ENCODE results near the gene COL26A1. TPM values are rescaled to one million over a fixed set of nuclear protein-coding genes. Genes with fewer than 3 reads are reported as not detected.
"Not testable (repeated sequence)": the region's sequence is repeated elsewhere in the genome, so short reads cannot be mapped to it uniquely, and the experiment has no call there.

COL26A1 gene
- total and polyA plus RNA-seq, 2 experiments from 2014 or later, result 11.6 to 19.1 TPM

DNA sequence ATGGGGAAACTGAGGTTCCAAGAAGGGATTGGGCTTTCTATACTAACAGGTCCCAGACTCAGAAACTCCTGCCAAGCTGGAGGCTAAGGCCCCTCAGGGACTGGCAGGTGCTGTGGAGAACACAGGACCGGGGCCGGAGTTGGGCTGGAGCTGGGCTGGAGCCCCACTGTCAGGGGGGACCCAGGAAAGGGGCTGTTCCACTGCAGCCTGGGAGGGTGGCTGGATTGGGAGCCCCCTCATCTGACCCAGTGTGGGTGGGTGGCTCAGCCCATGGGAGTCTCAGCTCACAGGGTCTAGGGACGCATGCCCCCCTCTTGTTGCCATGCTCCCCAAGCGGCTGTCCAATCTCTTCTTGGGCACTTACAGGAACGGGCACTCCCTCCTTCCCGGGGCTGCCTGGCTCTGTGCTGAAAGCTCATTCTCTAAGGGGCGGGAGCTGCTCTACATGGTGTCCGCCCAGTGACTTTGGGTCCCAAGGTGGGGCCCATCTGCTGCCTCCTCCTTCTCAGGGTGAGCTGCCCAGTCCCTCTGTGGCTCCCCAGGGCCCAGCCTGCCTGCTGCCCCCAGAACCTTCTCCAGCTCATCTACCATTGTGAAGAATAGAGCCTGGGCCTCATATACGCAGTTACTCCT is 139.9 kb downstream of the COL26A1 start:
- Histone ChIP-seq H3K9me2 (replicated peaks; ENCODE audit: insufficient read depth) (no peaks in the 10 kb centered on the region), H3K9me3 (ENCODE audit: low read depth) (no peaks in the 10 kb centered on the region), H3K79me2 (no peaks in the 10 kb centered on the region), H3K27ac (no peak overlapping the region), H3K4me2 (no peak overlapping the region), H3K4me3 (no peak overlapping the region), H3K27me3 (no peaks in the 10 kb centered on the region), H3K36me3 (replicated peaks; ENCODE audit: insufficient read depth, low read depth) (no peaks in the 10 kb centered on the region), H2AFZ (no peak overlapping the region), H4K20me1 (ENCODE audit: insufficient read depth, poor library complexity, severe bottlenecking) (no peaks in the 10 kb centered on the region), H3K4me1 (ENCODE audit: insufficient read depth) (no peaks in the 10 kb centered on the region)
- TF ChIP-seq, protein P1, sequence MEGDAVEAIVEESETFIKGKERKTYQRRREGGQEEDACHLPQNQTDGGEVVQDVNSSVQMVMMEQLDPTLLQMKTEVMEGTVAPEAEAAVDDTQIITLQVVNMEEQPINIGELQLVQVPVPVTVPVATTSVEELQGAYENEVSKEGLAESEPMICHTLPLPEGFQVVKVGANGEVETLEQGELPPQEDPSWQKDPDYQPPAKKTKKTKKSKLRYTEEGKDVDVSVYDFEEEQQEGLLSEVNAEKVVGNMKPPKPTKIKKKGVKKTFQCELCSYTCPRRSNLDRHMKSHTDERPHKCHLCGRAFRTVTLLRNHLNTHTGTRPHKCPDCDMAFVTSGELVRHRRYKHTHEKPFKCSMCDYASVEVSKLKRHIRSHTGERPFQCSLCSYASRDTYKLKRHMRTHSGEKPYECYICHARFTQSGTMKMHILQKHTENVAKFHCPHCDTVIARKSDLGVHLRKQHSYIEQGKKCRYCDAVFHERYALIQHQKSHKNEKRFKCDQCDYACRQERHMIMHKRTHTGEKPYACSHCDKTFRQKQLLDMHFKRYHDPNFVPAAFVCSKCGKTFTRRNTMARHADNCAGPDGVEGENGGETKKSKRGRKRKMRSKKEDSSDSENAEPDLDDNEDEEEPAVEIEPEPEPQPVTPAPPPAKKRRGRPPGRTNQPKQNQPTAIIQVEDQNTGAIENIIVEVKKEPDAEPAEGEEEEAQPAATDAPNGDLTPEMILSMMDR (IDR thresholded peaks at IDR 0.05; ENCODE audit: poor library complexity), result no peak
- TF ChIP-seq EZH2phosphoT487 (IDR thresholded peaks at IDR 0.05; ENCODE audit: low read depth, severe bottlenecking, unreplicated experiment), result no peak
- TF ChIP-seq EZH2 (IDR thresholded peaks at IDR 0.05; ENCODE audit: borderline replicate concordance), result no peak
- no peak for DNase-seq (ENCODE audit: low spot score)
- 90% methylated on average over 9 of the region's 9 CpGs for whole genome bisulfite sequencing (ENCODE audit: low lambda C conversion rate, missing lambda C conversion rate)

DNA sequence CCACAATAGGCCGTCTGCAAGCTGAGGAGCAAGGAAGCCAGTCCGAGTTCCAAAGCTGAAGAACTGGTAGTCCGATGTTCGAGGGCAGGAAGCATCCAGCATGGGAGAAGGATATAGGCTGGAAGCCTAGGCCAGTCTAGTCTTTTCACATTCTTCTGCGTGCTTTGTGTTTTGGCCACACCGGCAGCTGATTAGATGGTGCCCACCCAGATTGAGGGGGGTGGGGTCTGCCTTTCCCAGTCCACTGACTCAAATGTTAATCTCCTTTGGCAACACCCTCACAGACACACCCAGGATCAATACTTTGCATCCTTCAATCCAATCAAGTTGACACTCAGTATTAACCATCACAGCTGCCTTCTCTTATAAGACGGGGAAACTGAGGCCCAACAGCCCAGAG is 142.8 kb downstream of the COL26A1 start:
- not testable (repeated sequence) for H3K27me3 ChIP-seq; H2AFZ ChIP-seq; H3K4me3 ChIP-seq; H3K9me3 ChIP-seq (ENCODE audit: low read depth); H3K79me2 ChIP-seq; H3K4me2 ChIP-seq; H3K4me1 ChIP-seq (ENCODE audit: insufficient read depth); H3K27ac ChIP-seq; H4K20me1 ChIP-seq (ENCODE audit: insufficient read depth, poor library complexity, severe bottlenecking); DNase-seq (ENCODE audit: low spot score); H3K36me3 ChIP-seq (replicated peaks; ENCODE audit: insufficient read depth, low read depth); H3K9me2 ChIP-seq (replicated peaks; ENCODE audit: insufficient read depth)
- 94% methylated on average over 7 of the region's 7 CpGs for WGBS (ENCODE audit: low lambda C conversion rate, missing lambda C conversion rate)

DNA sequence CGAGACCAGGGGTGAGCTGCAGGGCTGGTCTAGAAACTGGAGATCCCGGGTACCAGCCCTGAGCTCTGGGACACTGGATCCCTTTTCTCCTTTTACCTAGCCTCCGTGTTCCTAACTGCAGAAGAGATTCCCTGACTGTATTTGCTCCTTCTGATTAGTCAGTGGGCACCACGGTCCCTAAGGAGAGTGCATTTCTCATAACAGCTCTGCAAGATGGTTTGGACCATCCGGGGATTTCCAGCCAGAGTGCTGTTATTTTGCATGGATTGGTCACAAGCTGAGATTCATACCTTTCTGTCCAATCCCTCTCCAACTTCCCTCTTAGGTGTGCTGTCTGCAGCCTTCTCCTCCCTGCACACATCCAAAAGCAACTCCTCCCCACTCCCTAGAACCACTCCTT is 143.9 kb downstream of the COL26A1 start:
- H3K79me2 ChIP-seq, result no peaks in the 10 kb centered on the region
- no peaks in the 10 kb centered on the region for H3K9me2 ChIP-seq (replicated peaks; ENCODE audit: insufficient read depth)
- H3K27ac ChIP-seq, result peak overlapping the region; percentile 63
- no peaks in the 10 kb centered on the region for H3K9me3 ChIP-seq (ENCODE audit: low read depth)
- H3K36me3 ChIP-seq (replicated peaks; ENCODE audit: insufficient read depth, low read depth), result no peaks in the 10 kb centered on the region
- no peak overlapping the region for H2AFZ ChIP-seq
- no peaks in the 10 kb centered on the region for H4K20me1 ChIP-seq (ENCODE audit: insufficient read depth, poor library complexity, severe bottlenecking)
- H3K4me2 ChIP-seq, result peak overlapping the region; percentile 25
- no peak overlapping the region for H3K4me3 ChIP-seq
- WGBS (ENCODE audit: low lambda C conversion rate, missing lambda C conversion rate), result 57% methylated on average over 5 of the region's 5 CpGs
- TF ChIP-seq, protein P1 (IDR thresholded peaks at IDR 0.05; ENCODE audit: poor library complexity), result no peak
- TF ChIP-seq EZH2phosphoT487 (IDR thresholded peaks at IDR 0.05; ENCODE audit: low read depth, severe bottlenecking, unreplicated experiment), result no peak
- no peak for TF ChIP-seq EZH2 (IDR thresholded peaks at IDR 0.05; ENCODE audit: borderline replicate concordance)
- no peaks in the 10 kb centered on the region for H3K27me3 ChIP-seq
- no peak for DNase-seq (ENCODE audit: low spot score)
- no peaks in the 10 kb centered on the region for H3K4me1 ChIP-seq (ENCODE audit: insufficient read depth)

DNA sequence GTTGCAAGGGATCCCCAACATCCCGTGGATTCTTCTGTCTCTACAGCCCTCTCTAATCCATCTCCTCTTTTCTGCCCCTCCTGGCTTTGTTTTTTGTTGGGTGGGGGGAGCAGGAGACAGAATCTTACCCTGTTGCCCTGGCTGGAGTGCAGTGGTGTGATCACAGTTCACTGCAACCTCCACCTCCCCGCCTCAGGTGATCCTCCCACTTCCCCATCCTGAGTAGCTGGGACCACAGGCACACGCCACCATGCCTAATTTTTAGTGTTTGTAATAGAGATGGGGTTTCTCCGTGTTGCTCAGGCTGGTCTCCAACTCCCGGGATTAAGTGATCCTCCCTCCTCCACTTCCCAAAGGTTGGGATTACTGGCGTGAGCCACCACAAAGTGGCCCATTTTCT is 144.7 kb downstream of the COL26A1 start:
- no peaks in the 10 kb centered on the region for H3K79me2 ChIP-seq
- H3K36me3 ChIP-seq (replicated peaks; ENCODE audit: insufficient read depth, low read depth), result no peaks in the 10 kb centered on the region
- no peaks in the 10 kb centered on the region for H4K20me1 ChIP-seq (ENCODE audit: insufficient read depth, poor library complexity, severe bottlenecking)
- DNase-seq (ENCODE audit: low spot score), result no peak
- H3K4me2 ChIP-seq, result peak overlapping the region; percentile 58
- 56% methylated on average over 6 of the region's 6 CpGs for WGBS (ENCODE audit: low lambda C conversion rate, missing lambda C conversion rate)
- H3K4me1 ChIP-seq (ENCODE audit: insufficient read depth), result no peaks in the 10 kb centered on the region
- H3K27me3 ChIP-seq, result no peaks in the 10 kb centered on the region
- H3K9me2 ChIP-seq (replicated peaks; ENCODE audit: insufficient read depth), result no peaks in the 10 kb centered on the region
- TF ChIP-seq EZH2phosphoT487 (IDR thresholded peaks at IDR 0.05; ENCODE audit: low read depth, severe bottlenecking, unreplicated experiment) (no peak), EZH2 (IDR thresholded peaks at IDR 0.05; ENCODE audit: borderline replicate concordance) (no peak)
- TF ChIP-seq, protein P1 (IDR thresholded peaks at IDR 0.05; ENCODE audit: poor library complexity), result no peak
- H3K9me3 ChIP-seq (ENCODE audit: low read depth), result no peaks in the 10 kb centered on the region
- H3K4me3 ChIP-seq, result no peak overlapping the region
- peak overlapping the region; percentile 63 for H3K27ac ChIP-seq
- H2AFZ ChIP-seq, result no peak overlapping the region
